ACHN (cell line): Measurements from ENCODE around the gene PRKG1.

Experiments
- DNase-seq: peaks from one replicate; pipeline ENCODE4 v3.0.0-alpha.2; 2015
- in situ Hi-C: cut with HindIII; loops from 2 replicates; pipeline ENCODE4 v1.10.0; 2017; ENCODE audit warnings: low sequenced_read_pairs, low pct_ligation_motif_present, low pct_unique_long_range_greater_than_20kb

The PRKG1 gene

DNA sequence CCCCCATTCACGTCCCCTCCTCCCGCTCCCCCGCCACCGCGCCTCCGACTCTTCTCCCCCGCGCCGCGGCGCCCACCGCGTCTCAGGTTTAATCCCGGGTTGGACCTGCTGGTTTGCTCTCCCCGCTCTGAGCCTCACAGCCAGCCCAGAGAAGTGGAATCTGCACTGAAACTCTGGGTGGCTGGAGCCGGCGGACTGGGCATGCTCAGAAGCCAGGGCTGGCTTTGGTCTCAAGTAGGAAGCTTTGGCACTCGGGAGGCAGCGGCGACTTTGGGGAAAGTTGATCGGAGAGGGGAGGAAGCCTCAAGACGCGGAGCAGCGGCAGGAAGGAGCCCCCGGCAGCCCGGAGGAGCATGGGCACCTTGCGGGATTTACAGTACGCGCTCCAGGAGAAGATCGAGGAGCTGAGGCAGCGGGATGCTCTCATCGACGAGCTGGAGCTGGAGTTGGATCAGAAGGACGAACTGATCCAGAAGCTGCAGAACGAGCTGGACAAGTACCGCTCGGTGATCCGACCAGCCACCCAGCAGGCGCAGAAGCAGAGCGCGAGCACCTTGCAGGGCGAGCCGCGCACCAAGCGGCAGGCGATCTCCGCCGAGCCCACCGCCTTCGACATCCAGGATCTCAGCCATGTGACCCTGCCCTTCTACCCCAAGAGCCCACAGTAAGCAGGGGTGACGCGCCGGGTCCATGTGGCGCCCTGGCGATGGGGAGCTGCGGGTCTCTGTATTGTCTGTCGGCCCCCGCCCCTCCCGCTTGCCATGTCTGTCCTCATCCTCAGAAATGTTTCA, at the start of gene PRKG1:
Gene PRKG1, plus strand, starts transcription at position 250 of the 791 bp plus-strand sequence.
- in situ Hi-C loops, result no loop called here
- peak; percentile 22 for DNase-seq

DNA sequence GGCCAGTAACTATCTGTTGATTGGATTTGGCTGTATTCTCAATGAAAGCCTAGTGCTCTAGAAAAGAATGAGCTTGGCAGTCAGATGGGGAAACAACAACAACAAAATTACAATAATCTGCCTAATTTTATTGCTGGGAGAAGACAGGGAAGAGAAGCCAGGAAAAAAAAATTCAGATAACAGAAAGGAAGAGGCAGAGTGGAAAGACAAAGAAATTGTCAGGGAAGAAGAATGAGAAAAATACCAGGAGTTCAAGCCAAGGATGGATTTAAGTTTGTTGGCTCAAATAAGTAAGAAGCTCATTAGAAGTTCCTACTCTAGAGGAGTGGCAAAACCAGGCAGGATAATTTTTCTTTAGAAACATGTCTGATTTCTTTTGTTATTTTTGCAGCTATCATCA, 45.9 kb upstream of the PRKG1 start:
- DNase-seq, result no peak
- in situ Hi-C loops, result no loop called here

DNA sequence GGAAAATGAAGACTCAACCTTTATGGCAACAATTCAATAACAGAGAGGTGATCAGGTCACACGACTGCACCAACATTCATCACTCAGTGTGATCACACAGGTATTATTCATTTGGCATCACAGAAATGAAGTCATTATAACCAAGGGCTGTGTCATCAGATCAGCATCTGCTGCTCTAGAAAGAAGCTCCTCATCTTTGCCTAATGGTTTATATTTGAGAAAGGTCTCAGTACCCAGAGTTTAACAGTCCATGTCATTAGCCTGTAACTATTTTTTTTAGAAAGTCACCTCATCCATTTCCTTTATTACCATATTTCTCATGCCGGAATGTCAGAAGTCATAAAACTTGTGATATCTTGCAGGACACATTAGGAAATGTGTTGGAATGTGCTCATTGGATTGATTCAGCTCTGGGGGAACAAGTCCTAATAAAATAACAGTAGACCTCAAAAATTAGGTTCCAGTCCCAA, 45.1 kb upstream of the PRKG1 start:
- in situ Hi-C loops, result no loop called here
- DNase-seq, result no peak

DNA sequence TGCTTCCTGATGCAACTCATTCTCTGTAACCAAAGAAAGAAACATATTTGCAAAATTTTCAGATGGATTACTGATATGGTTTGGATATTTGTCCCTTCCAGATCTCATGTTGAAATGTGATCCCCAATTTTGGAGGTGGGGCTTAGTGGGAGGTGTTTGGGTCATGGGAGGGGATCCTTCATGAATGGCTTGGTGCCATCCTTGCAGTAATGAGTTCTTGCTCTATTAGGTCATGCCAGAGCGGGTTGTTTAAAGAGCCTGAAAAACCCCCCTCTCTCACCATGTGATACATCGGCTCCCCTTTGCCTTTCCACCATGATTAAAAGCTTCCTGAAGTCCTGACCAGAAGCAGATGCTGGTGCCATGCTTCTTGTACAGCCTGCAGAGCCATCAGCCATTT, 43.8 kb upstream of the PRKG1 start:
- no peak for DNase-seq
- in situ Hi-C loops, result no loop called here

DNA sequence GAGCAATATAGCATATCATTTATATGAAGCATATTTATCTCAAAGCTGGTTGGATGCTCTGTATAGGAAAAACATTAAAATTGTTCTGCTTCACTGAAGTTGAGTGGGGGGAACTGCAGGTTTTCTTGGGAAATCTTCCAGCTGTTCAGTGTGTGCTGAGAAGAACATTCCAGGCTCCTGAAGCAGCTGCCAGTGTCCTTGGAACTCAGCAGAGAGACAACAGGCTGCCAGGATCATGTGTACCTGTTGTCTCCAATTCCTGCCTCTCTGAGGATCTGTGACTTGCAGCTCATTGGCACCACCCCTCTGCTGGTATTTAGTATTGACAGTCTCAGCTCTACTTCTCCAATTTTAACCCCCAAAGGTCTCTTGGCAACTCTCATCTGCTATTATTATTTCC, 42.3 kb upstream of the PRKG1 start:
- in situ Hi-C loops, result no loop called here
- DNase-seq, result no peak

DNA sequence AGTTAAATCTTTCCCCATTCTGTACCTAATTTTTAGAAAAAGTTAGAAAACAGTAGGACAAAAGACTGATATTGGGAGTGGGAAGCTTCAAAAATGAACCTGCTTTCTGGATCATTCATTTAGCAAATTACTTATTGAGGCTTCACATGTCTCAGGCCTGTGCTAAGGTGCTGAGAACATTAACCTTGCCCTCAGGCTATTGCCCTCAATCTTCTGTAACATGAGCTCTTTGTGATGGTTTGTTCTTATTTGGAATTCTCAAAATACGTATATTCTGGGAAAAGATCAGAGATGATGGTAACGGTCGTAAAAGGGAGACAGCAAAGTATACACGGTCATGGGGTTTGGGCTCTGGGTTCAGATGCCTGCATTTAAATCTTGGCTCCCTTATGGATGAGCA, 39.5 kb upstream of the PRKG1 start:
- no peak for DNase-seq
- in situ Hi-C loops, result no loop called here

DNA sequence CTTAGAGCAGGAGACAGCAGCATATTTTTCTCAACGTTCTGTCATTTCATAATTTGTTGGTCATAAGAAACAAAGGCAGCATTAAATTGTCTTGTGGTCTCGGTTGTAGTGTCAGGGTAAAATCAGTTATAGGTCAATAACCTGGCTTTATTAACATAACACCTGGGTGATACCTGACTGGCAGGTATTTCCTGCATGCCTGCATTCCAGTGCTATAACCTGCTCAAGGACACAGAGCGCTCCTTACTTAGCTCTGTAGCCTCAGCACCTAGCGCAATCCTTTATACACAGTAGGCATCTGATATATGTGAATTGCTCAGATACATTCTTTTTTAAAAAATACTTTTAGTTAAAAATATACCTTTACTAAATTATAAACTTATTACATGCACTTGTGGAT, 38.9 kb upstream of the PRKG1 start:
- no peak for DNase-seq
- in situ Hi-C loops, result no loop called here

DNA sequence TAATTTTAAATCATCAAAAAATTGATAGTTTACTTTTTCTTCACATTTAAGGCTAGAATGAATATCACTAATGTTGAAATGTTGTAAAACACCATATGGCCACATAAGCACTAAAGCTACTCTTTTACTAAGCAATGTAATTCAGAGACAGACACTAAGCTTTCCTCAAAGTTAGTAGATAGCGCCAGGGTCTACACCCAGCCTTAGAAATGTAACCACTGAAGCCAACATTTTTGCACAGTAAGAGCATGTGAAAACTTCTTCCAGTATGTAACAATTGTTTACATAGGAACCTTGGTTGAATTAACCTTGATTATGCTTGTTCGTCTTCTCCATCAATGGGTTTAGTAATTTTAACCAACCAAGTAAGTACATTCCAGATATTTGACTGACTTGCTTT, 28.4 kb upstream of the PRKG1 start:
- in situ Hi-C loops, result no loop called here
- no peak for DNase-seq

DNA sequence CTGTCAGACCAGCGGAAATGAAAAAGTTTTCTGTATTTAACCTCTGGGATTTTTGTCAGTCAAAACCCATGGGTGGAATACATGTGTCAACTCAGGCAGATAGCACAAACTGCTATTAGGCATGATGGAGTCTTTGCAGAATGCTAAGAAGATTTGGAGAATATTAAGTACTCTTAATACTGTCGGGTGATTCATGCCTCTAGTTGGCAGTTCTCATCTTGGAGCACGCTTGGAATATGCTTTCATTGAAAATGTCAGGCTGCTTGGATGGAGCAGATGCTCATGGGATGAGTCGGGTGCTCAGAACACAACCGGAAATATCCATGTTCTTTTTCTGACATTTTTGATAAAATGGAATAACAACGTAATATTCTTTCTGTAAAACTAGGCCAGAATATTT, 27.6 kb upstream of the PRKG1 start:
- in situ Hi-C loops, result no loop called here
- no peak for DNase-seq

DNA sequence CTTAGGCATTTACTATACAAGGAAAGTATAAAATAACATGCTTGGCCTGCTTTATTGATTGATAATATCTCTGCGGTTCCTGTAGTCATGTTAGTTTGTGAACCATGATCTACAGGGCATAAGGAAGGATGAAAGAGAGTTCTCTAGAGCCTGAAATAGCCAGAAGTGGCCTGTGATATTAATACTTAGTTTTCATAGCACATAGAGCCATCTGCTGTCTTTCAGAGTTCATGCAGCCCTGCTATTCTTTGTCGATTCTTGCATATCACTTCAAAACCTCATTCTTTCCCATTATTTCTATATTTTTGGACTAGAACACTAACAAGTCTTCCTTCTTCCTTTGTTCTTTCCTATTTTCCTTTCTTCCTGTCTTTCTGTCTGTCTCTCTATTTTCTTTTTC, 26.4 kb upstream of the PRKG1 start:
- no peak for DNase-seq
- in situ Hi-C loops, result no loop called here

DNA sequence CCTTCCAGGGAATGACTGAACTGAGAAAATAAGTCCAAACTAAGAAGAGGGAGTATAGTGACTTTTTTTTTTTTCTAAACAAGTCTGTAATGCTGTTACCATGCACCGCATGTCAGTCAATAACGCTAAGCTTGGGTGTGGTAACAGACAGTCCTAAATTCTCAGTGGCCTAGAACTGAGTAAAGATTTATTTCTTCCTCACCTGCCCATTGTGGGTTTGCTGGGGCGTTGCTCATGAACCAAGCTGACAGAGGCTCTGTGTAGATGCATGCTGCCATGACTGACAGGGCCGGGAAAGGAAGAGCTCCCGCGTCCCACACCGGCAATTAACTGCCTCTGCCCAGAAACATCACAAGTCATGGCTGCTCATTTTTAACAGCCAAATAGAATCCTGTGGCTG, 25.5 kb upstream of the PRKG1 start:
- in situ Hi-C loops, result no loop called here
- DNase-seq, result no peak

DNA sequence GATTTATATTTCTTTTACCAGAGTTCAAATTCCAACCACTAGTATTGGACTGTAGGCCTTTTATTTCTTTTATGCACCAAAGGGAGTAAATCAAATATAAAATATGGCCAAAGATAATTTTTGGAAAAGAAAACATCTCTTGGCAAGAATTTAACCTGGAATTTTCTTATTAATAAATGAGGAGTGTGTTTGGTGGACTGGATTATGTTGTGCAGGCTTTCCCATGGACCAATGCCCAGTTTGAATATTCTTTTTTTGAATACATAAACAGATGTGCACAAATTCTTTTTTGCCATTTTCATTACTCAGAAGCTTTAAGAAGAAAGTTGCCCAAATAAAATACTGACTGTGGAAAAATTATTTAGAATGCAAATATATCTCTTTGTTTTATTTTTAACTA, 22.1 kb upstream of the PRKG1 start:
- in situ Hi-C loops, result no loop called here
- DNase-seq, result no peak

DNA sequence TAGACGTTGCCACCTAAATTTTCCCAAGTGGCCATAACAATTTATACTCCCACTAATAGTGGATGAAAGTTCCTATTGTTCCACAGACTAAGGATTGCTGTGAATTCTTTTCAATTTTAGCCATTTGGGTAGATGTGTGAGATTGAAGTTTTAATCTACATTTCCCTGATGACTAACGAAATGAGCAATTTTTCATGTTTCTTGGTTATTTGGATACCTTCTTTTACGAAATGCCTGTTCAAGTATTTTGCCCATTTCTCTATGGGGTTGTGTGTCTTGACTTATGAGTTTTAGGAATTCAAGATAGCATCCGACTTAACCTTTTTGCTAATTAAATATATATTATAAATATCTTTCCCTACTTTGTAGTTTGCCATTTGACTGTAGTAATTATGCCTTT, 16.4 kb upstream of the PRKG1 start:
- no peak for DNase-seq
- in situ Hi-C loops, result no loop called here

DNA sequence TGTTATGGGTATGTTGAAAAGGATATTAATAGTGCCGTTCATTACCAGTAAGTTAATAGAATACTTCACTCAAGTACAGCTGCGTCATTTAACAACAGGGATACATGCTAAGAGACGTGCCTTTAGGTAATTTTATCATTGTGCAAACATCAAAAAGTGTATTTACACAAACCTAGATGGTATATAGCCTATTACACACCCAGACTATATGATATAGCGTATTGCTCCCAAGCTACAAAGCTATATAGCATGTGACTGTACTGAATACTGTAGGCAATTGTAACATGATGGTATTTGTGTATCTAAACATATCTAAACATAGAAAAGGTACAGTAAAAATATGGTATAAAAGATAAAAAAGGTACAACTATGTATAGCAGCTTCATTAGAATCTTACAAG, 11.1 kb upstream of the PRKG1 start:
- in situ Hi-C loops, result no loop called here
- no peak for DNase-seq

DNA sequence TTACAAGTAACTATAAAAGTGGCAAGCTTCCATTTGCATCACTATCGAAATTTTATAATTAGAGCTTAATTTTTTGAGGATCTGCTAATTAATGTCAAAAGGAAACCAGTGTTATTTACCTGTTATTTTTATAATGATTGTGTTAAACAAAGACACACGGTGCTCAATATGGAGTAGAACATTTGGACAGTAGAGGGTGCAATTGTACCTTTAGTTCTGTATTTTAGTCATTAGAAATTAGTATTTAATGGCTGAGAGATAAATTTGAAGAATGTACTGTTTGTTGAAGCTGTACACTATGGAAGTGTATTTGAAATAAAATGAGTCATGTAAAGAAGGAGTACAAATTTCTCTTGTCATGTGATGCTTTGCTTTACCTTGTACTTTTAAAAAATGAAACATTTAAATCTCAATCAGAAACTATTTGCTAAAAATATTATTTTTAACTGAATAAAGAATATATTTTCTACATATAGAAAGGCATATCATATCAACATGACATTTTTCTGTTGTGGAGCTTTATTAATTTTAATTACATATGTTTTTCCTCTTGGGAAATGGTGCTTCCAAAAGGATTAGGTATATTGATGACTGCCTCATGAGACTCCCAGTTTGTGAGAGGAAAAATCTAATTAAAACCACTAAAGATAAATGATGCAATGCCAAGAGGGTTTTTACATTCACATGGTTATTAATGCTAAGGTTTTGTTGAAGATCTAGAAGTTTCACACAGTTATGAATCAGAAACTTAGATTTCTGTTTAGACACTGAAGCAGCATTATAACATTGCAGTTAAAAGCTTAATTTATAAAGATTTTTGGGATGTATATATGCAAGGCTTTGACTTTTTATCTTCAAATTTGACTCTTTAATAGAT, 10.4 kb upstream of the PRKG1 start:
- DNase-seq, result peak; percentile 44

DNA sequence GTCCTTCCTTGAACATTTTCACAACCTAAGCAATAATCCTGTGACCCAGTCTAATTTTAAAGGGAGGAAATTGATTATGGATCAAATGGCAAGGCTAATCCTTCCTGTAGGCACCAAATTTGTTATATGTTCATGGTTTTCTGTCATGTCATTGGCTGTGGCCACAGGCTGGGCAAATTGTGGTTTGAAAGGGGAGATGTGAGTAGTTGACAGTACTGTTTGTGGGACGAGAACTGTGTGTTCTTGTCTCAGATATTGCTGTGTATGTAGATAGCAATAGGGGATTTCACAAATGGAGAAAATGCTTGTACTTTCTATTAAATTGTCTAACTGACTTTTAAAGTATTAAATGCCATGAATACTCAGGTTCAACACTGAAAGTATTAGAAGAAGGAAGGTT, 8.1 kb upstream of the PRKG1 start:
- in situ Hi-C loops, result no loop called here

More for the DNA sequence above, 10.4 kb upstream of the PRKG1 start:
- in situ Hi-C loops, result no loop called here

DNA sequence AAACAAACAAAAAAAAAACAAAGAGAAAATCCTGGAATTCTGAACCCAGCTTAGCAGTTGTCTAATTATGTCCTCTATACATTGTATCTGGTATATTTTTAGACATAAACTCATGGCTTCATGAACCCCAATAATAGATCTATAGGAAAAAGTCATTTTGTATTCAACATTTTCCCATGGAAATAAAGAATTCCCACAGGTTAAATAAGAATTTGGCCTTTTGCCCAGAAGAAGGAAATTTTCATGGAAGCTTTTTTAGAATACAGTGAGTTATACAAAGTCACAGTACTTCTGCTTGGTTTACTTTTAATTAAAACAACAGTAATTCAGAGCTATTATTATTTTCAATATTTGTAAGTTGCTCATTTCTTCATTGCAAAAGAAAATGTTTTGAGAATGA, 2.1 kb upstream of the PRKG1 start:
- DNase-seq, result no peak
- in situ Hi-C loops, result no loop called here

More for the DNA sequence above, 8.1 kb upstream of the PRKG1 start:
- no peak for DNase-seq

DNA sequence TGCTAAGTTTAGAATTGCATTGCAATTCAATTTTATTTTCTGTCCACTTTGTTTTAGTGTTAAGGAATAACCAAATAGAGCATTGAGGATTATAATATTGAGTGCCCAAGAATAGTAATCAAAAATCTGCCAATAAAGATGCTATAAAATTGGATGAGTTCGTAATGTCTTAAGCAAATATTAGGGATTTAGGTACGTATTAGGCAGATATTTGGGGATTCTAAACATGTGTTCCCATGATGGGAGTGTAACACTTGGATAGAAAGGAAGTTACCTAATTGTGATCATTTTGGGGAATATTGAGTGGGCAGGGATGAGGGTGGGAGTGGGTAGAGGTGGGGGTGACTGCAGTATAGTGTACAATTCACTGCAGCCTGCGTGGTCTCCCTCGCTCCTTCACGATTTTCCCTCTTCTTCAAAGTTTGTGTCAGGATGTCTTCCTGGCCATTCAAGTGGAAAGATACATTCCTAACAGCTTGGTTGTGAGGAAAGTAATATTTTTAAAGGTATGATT, 1.3 kb upstream of the PRKG1 start:
- in situ Hi-C loops, result no loop called here
- no peak for DNase-seq

DNA sequence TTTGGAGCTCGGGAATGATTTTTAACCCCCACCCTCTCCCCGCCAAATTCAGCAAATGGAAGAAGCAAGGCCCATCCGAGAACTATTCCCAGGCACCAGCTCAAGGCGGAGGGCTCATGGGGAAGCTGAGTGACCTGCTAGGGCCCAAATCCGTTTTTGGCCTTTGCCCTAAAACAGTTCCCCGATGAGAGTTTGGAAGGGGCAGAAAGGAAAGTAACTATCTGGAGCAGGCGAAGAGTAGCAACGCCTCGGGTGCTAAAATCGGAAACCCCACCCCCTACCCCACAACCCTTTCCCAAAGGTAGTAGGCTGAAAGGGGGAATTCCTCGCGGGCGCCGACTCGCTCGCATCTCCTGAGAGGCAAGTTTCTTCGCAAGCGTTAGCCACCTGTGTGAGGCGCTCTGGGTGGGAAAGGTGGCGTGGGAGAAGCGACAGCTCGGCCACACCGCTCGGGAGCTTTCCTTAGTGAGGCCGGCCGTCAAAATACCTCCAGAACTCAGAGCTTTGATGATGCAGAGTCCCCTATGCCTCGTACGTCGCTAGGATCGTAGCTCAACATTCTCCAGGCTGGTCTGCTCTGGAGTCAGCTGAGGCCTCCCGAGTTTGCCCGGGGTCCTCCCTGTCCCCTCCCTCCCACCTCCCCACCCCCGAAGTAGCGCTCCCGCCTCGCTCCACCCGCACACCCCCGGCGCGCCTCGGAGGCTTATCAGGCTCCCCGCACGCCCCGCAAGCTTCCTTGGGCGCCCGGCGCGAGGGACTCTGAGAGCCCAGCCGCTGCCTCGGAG, 642 bp upstream of the PRKG1 start:
- DNase-seq, result no peak
- in situ Hi-C loops, result no loop called here
